ENCODE measurements around the gene PTPRD.

Gene PTPRD

GRCh38 chr9:9847750-9848149 is 765.1 kb downstream of the PTPRD start:
- no peak for FAIRE-seq

DNA sequence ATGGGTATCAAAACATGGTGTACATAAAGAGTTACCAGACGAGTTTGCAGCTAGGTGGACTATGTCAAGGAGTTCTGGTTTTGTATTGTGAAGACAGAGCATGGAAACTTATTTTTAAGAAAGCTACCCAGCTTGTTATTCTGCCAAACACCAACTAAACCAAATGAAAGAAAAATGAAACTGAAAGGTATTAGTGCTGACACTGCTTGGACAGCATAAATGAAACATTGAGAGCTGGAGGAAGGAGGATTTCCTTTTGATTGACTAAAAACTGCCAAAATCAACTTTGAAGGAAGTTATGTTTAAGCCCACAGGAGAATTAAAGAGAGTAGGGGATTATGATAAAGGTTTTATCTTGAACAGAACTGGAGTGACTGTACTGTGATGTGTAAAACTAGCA is 766.2 kb downstream of the PTPRD start:
- FAIRE-seq, result no peak

- no peak for FAIRE-seq
Measured at GRCh38 chr9:9820436-9820835, 792.4 kb downstream of the PTPRD start.

- FAIRE-seq, result no peak
Measured at GRCh38 chr9:9819886-9820285, 792.9 kb downstream of the PTPRD start.

DNA sequence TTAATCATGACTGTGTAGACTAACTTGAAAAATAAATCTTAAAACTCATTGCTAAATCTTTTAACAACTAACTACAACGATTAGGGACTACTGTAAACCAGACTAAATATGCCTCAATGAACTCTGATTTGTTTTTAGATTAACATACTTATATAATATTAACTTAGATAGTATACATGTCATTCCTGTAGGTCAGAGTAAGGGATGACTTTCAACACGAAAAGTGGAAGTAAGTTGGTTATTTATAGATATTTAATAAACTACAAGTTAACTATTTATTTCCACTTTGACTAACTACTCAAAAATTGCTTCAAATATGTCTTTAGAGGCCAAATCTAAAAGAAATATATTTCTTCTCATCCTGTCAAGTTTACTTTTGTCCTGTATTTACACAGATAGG is 795.6 kb downstream of the PTPRD start:
- FAIRE-seq, result no peak

DNA sequence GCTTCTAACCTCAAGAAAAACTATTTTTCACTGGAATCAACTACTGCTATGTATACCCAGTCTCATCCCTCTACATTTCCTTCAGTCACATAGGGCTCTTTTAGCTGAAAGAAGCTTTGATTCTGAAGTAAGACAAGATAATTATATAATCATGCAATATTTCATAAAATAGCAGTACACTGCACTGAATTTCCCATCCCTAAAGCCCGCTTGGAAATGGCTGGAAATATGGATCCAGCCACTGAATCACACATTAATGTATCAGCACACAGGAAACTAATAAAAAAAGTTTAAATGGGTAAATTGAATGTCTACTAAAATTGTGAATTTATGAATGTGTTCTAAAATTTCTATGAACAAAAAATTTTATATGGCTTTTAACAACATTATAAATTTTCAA is 808.7 kb downstream of the PTPRD start:
- no peak for FAIRE-seq

- no peak for FAIRE-seq
Measured at GRCh38 chr9:9799287-9799686, 813.5 kb downstream of the PTPRD start.

DNA sequence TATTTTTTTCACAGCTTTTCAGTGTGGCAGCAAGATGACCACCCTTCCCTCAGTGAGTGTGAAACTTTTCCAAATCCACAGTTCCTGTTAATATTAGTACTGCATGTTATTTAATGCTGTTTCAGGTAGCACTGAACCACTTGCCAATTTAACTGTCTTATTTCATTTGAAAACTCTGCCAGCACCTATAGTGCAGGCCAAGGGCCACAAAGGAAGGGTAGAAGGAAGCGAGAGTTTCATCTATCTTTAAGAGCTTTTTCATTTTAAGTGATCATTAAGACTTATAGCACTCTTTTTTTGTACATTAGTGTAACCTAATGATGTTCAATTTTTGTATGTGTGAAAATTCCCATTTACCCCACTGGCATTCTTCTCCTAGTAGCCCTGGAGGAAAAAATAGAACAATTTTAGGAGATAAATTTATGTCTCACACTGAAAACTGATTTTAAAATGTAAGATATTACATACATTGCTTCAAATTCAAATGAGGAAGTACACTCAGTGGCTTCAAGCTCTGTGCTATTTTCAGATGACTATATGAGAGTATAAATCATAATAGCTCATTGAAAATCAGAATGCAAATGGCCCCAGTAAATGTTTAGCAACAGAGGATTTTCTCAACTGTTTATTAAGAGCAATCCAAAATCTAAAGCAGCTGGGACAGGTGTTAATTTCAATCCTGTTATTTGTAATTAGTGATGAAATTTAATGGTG is 820.5 kb downstream of the PTPRD start:
- FAIRE-seq, result no peak

- no peak for FAIRE-seq
Measured at GRCh38 chr9:9791611-9792010, 821.2 kb downstream of the PTPRD start.

- FAIRE-seq, result peak; percentile 96
Measured at GRCh38 chr9:9790216-9790872, 822.5 kb downstream of the PTPRD start.

- FAIRE-seq, result no peak
Measured at GRCh38 chr9:9783711-9784110, 829.1 kb downstream of the PTPRD start.

DNA sequence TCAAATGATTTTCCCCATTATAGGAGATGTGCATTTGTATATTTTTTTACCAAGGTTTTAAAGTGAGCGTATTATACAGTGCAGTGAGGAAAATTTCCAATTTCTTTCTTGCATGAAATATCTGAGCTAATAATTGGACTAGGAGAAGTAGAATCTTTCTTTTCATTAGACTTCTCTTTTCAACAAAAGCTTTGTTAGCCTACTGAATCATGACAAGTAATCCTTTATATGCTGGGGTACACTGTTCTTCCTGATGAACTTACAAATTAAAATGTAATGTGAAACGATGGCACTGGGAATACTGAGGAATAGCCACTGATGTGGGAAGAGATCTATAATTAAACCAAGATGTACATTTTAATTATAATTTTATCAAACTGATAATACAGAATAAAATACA is 829.6 kb downstream of the PTPRD start:
- FAIRE-seq, result no peak

DNA sequence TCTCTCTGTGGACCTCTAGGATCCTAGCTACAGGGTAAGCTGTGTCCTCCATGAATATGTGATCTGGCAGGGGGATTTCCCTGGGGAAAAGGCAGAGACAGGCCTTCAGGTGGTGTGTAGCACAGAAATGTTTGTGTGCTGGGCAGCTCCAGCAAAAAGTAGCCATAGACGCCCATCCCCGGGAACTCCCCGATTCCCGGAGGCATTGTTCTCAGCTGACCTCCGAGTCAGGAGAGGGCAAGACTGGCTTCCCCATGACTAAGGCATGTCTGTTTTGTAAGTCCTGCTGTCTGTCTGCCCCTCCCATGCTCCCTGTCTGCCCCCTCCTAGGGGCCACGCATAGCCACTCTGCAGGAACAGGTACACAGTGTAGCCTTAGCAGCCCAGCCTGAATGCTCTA is 834.5 kb downstream of the PTPRD start:
- no peak for FAIRE-seq

DNA sequence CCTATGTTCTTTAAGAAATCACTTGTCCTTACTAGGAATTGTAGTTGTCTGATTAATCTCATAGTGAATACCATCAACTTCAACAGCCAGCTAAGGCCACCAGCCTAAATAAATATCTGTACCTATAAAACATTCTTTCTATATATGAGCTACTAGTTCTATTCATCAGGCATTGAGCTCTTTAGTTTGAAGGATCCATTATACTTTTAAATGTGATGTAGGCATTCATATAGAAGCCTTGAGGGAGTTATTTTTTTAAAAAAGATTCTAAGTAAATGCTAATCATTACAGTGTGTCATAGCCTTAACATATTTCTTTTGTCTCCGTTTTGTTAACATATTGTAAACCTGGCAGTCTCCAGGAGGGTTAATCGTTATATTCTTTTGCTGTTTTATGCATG is 838.3 kb downstream of the PTPRD start:
- FAIRE-seq, result no peak

- FAIRE-seq, result no peak
Measured at GRCh38 chr9:9771314-9771713, 841.5 kb downstream of the PTPRD start.

GRCh38 chr9:9764821-9765220 is 848.0 kb downstream of the PTPRD start:
- FAIRE-seq, result no peak

- FAIRE-seq, result no peak
Measured at GRCh38 chr9:9754186-9754585, 858.6 kb downstream of the PTPRD start.

GRCh38 chr9:9753266-9753665 is 859.5 kb downstream of the PTPRD start:
- FAIRE-seq, result no peak

- peak; percentile 21 for FAIRE-seq
Measured at GRCh38 chr9:9752722-9753121, 860.1 kb downstream of the PTPRD start.

DNA sequence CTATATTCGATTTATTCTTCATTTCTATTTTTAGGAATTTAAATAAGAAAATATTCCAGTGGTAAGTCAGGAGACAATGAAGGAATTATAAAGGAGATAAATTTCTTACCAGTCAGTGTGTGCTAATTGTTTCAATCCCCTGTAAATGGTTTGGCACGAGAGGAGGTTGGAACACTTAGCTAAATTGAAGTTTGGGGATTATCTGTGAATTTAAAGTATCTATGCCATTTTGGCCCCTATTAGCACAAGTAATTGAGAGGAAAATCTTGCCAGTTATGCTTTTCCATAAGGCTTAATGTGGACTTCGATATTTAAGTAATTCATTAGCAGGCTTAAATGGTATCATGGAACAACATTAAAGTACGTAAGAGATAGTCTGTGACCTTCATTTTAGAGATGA is 860.8 kb downstream of the PTPRD start:
- FAIRE-seq, result peak; percentile 38

DNA sequence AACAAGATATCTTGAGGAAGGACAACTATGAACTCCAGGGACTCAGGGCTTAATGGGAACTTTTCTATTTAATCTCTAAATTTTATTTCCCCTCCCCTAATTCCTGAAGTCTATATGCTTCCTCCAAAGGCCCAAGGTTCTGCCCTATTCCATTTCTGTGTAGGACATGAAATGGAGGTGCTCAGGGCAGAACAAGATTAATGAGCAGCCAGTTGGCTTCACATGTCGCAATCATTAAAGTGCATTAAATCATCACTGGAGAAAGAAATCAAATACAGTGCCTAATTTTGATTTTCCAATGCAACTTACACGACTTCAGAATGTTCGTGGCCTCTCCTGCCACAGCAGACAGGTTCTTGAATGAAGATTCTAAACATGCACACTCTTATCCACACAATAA is 862.1 kb downstream of the PTPRD start:
- no peak for FAIRE-seq

DNA sequence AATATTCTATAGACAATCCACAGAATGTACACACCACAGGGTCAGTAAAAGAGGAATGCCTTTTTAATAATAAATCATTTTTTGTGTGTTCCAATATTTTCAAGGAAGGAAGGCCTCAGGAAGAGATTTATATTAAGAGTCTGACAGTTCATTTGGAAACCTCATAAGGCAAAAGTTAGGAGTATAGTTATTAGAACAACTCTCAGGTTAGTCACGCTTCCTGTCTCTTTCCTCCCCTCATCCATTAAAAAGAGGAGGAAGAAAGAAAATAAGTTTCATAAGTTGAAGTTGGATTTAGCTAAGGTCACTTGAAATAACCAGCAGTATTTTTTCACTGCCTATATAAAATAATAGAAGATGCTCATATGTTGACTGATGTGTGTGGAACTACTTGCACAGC is 863.2 kb downstream of the PTPRD start:
- FAIRE-seq, result no peak

DNA sequence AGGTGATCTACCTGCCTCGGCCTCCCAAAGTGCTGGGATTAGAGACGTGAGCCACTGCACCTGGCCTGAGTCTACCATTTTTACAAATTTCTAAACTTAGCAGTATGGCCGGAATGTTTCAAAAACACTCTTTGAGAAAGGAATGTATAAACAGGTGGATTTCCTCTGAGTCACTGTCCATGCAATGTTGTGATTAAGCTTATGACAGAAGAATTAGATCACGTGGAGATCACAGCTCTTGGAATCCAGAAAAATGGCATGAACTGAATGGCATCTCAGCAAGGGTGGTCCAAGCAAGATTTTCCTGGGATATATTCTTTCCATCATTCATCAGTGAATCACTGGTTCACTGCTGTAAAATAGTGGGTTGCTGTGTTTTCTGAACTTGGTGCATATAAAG is 865.0 kb downstream of the PTPRD start:
- FAIRE-seq, result no peak

DNA sequence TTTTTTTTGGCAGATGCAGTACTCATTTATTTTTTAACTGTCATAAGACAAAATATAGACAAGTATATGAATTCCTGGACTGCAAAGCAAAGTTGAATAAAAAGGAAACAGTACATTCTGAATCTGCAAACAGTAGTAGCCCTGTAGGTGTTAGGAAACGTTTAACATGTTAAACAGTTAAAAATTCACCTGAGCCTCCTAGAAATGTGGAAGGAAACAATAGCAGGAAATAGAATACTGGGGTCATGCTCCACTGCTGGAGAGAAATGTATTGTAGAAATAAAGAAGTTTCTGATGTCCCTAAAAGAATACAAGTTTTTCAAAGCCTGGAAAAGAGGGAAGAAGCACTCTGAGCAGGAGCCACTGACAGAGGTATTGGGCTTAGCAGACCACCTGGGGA is 866.0 kb downstream of the PTPRD start:
- FAIRE-seq, result no peak

GRCh38 chr9:9743822-9744221 is 869.0 kb downstream of the PTPRD start:
- no peak for FAIRE-seq
